Measurements from ENCODE around the gene CTNNBIP1. TPM values are rescaled to one million over a fixed set of nuclear protein-coding genes. Genes with fewer than 3 reads are reported as not detected.
"Not testable (repeated sequence)": the region's sequence is repeated elsewhere in the genome, so short reads cannot be mapped to it uniquely, and the experiment has no call there.

Gene CTNNBIP1
- total and polyA plus RNA-seq, 3 experiments from 2014 or later = 9.1 to 12.9 (median 10.7) TPM

GRCh38 chr1:9807541-9807940 lies 102.5 kb downstream of the CTNNBIP1 start:
- H3K27ac ChIP-seq (ENCODE audit: low read depth, low read length) = no peak overlapping the region
- Mint-ChIP-seq H3K9me3 (no peaks in the 10 kb centered on the region), H3K27ac (peak overlapping the region in 2 of 8 donors; percentile 6 to 97), H3K4me1 (peaks cover 35 to 72% (median 60%) of the 10 kb centered on the region in 3 donors), H3K27me3 (no peaks in the 10 kb centered on the region), H3K4me3 (no peak overlapping the region), H3K36me3 (peaks cover 0 to 19% (median 2%) of the 10 kb centered on the region in 3 donors)
- no peak for DNase-seq
- CTCF ChIA-PET = interaction anchor here (0.6 kb wide), 1 partner anchor 23 kb away, joined by 3 read pairs; no protein-coding TSS in a partner anchor
- H3K4me1 ChIP-seq (ENCODE audit: insufficient read depth, low read length) = peaks cover 20% of the 10 kb centered on the region
- H3K36me3 ChIP-seq (ENCODE audit: insufficient read depth, low read length) = no peaks in the 10 kb centered on the region
- no peak overlapping the region for H3K4me3 ChIP-seq (ENCODE audit: low read length)
- POLR2A ChIA-PET = no interaction called here
- no peaks in the 10 kb centered on the region for H3K27me3 ChIP-seq (ENCODE audit: insufficient read depth, low read length, poor library complexity, severe bottlenecking)
- H3K9me3 ChIP-seq (ENCODE audit: low read length) = no peaks in the 10 kb centered on the region

DNA sequence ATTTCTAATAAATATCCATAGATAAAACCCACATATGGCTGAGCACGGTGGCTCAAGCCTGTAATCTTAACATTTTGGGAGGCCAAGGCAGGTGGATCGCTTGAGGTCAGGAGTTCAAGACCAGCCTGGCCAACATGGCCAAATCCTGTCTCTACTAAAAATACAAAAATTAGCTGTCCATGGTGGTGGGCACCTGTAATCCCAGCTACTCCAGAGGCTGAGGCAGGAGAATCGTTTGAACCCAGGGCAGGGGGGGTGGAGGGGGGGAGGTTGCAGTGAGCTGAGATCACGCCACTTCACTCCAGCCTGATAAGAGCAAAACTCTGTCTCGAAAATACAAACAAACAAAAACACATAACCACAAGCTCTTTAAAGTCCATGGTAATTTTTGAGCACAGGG lies 104.1 kb downstream of the CTNNBIP1 start:
- H3K4me3 Mint-ChIP-seq = peak overlapping the region in 1 of 7 donors; percentile 75
- DNase-seq, CTCF ChIA-PET: not testable (repeated sequence)

DNA sequence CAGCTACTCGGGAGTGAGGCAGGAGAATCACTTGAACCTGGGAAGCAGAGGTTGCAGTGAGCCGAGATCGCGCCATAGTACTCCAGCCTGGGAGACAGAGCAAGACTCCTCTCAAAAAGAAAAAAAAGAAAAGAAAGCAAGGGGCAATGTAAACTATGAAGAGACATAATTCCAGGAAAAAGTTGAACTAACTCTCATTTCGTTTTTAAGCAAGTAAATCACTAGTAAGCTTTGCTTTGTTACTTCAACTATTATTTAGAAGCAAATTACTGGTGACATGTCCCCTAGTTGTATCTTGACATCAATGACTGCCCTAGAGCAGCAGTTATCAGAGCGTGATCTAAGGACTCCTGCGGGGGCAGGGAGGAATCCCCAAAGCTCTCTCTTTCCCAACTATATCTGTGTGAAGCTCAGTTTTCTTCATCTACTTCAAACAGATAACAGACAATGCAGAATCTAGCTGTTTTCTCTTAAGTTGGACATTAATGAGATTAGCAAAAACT lies 105.0 kb downstream of the CTNNBIP1 start:
- H3K4me3 Mint-ChIP-seq = no peak overlapping the region
- peaks cover 41 to 72% (median 63%) of the 10 kb centered on the region in 3 donors for H3K4me1 Mint-ChIP-seq
- Histone ChIP-seq H3K36me3 (ENCODE audit: insufficient read depth, low read length) (no peaks in the 10 kb centered on the region), H3K9me3 (ENCODE audit: low read length) (no peaks in the 10 kb centered on the region), H3K27me3 (ENCODE audit: insufficient read depth, low read length, poor library complexity, severe bottlenecking) (no peaks in the 10 kb centered on the region), H3K4me3 (ENCODE audit: low read length) (no peak overlapping the region), H3K27ac (ENCODE audit: low read depth, low read length) (no peak overlapping the region), H3K4me1 (ENCODE audit: insufficient read depth, low read length) (peaks cover 18% of the 10 kb centered on the region)
- no peaks in the 10 kb centered on the region for H3K9me3 Mint-ChIP-seq
- H3K27me3 Mint-ChIP-seq = no peaks in the 10 kb centered on the region
- peaks cover 0 to 20% (median 2%) of the 10 kb centered on the region in 3 donors for H3K36me3 Mint-ChIP-seq
- ChIA-PET POLR2A (no interaction called here), CTCF (no interaction called here)
- H3K27ac Mint-ChIP-seq = peak overlapping the region in 3 of 8 donors; percentile 12 to 81 (median 70)
- DNase-seq = no peak

More for the DNA sequence above, 104.1 kb downstream of the CTNNBIP1 start:
- H3K9me3 ChIP-seq (ENCODE audit: low read length); H3K4me3 ChIP-seq (ENCODE audit: low read length); H3K36me3 ChIP-seq (ENCODE audit: insufficient read depth, low read length); H3K27me3 Mint-ChIP-seq; H3K9me3 Mint-ChIP-seq; H3K27me3 ChIP-seq (ENCODE audit: insufficient read depth, low read length, poor library complexity, severe bottlenecking); POLR2A ChIA-PET; H3K27ac ChIP-seq (ENCODE audit: low read depth, low read length): not testable (repeated sequence)
- H3K36me3 Mint-ChIP-seq = peaks cover 0 to 19% (median 2%) of the 10 kb centered on the region in 3 donors
- peak overlapping the region in 1 of 8 donors; percentile 11 for H3K27ac Mint-ChIP-seq
- peaks cover 18% of the 10 kb centered on the region for H3K4me1 ChIP-seq (ENCODE audit: insufficient read depth, low read length)
- H3K4me1 Mint-ChIP-seq = peaks cover 42 to 74% (median 64%) of the 10 kb centered on the region in 3 donors

DNA sequence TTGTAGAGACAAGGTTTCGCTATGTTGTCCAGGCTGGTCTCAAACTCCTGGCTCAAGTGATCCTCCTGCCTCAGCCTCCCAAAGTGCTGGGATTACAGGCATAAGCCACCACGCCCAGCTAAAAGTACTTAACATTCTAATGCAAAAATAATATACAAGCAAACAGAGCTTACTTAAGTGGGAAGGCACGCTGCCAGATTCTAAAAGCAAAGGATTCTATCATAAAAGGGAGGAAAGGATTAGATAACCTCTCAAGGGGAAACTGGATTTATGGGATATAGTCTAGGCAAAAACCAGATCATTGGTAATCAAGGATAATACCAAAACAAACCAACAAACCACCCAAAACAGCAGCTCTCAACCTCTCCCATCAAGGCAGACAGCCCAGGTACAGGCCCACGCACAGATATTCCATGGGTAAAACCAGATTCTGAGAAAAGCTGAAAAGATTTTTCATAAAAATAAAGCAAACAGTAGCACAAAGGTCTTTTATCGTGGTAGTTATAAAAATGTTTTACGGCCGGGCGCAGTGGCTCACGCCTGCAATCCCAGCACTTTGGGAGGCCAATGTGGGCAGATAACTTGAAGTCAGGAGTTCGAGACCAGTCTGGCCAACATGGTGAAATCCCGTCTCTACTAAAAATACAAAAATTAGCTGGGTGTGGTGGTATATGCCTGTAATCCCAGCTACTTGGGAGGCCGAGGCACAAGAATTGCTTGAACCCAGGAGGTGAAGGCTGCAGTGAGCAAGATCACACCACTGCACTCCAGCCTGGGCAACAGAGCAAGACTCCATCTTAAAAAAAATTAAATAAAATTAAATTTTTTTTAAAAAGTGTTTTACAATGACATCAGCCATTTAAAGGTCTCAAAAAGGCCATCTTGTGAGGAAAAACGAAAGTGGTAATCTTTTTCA lies 106.8 kb downstream of the CTNNBIP1 start:
- peaks cover 38 to 70% (median 64%) of the 10 kb centered on the region in 3 donors for H3K4me1 Mint-ChIP-seq
- peaks cover 35% of the 10 kb centered on the region for H3K4me1 ChIP-seq (ENCODE audit: insufficient read depth, low read length)
- POLR2A ChIA-PET; H3K9me3 Mint-ChIP-seq; H3K27me3 ChIP-seq (ENCODE audit: insufficient read depth, low read length, poor library complexity, severe bottlenecking); H3K27ac ChIP-seq (ENCODE audit: low read depth, low read length); H3K27me3 Mint-ChIP-seq; DNase-seq; H3K36me3 ChIP-seq (ENCODE audit: insufficient read depth, low read length); H3K9me3 ChIP-seq (ENCODE audit: low read length); H3K4me3 ChIP-seq (ENCODE audit: low read length): not testable (repeated sequence)
- peak overlapping the region in 1 of 7 donors; percentile 42 for H3K4me3 Mint-ChIP-seq
- peaks cover 0 to 11% (median 0%) of the 10 kb centered on the region in 3 donors for H3K36me3 Mint-ChIP-seq
- peak overlapping the region in 6 of 8 donors; percentile 27 to 83 (median 52) for H3K27ac Mint-ChIP-seq
- CTCF ChIA-PET = interaction anchor here (1.0 to 1.8 kb wide), 4 partner anchors 16 to 23 kb away, joined by 3 to 7 read pairs (median 4); no protein-coding TSS in a partner anchor

GRCh38 chr1:9801909-9802308 lies 108.2 kb downstream of the CTNNBIP1 start:
- H3K27ac Mint-ChIP-seq = peak overlapping the region in 7 of 8 donors; percentile 37 to 89 (median 67)
- peaks cover 0 to 5% (median 0%) of the 10 kb centered on the region in 3 donors for H3K36me3 Mint-ChIP-seq
- H3K4me1 ChIP-seq (ENCODE audit: insufficient read depth, low read length) = peaks cover 45% of the 10 kb centered on the region

More at GRCh38 chr1:9801909-9802308, 108.2 kb downstream of the CTNNBIP1 start:
- ChIA-PET CTCF (no interaction called here), POLR2A (interaction anchor here (0.6 kb wide), 1 partner anchor 16 kb away, joined by 4 read pairs; no protein-coding TSS in a partner anchor)
- H3K36me3 ChIP-seq (ENCODE audit: insufficient read depth, low read length) = no peaks in the 10 kb centered on the region
- no peak overlapping the region for H3K4me3 ChIP-seq (ENCODE audit: low read length)
- Mint-ChIP-seq H3K27me3 (no peaks in the 10 kb centered on the region), H3K4me1 (peaks cover 41 to 70% (median 65%) of the 10 kb centered on the region in 3 donors), H3K4me3 (peak overlapping the region in 6 of 7 donors; percentile 10 to 63 (median 29)), H3K9me3 (no peaks in the 10 kb centered on the region)
- H3K9me3 ChIP-seq (ENCODE audit: low read length) = no peaks in the 10 kb centered on the region
- no peak overlapping the region for H3K27ac ChIP-seq (ENCODE audit: low read depth, low read length)
- DNase-seq = no peak
- H3K27me3 ChIP-seq (ENCODE audit: insufficient read depth, low read length, poor library complexity, severe bottlenecking) = no peaks in the 10 kb centered on the region

Other genes with a start within 250 kb of the CTNNBIP1 start
- gene CLSTN1, start 86.3 kb downstream of the CTNNBIP1 start, total RNA-seq = 10 to 100 TPM; 38.4 to 40.8 TPM
- 48.2 TPM for gene CLSTN1, start 86.3 kb downstream of the CTNNBIP1 start, polyA plus RNA-seq
- gene LZIC, start 33.1 kb upstream of the CTNNBIP1 start, total RNA-seq = 10 to 100 TPM; 33.2 to 34.0 TPM
- gene LZIC, start 33.1 kb upstream of the CTNNBIP1 start, polyA plus RNA-seq = 43.7 TPM
- 10 to 100 TPM; 11.3 to 12.1 TPM for gene NMNAT1, start 33.2 kb upstream of the CTNNBIP1 start, total RNA-seq
- gene NMNAT1, start 33.2 kb upstream of the CTNNBIP1 start, polyA plus RNA-seq = 6.4 TPM
- not detected for gene RBP7, start 87.0 kb upstream of the CTNNBIP1 start, total RNA-seq
- not detected for gene RBP7, start 87.0 kb upstream of the CTNNBIP1 start, polyA plus RNA-seq
- gene UBE4B, start 122.7 kb upstream of the CTNNBIP1 start, total RNA-seq = 10 to 100 TPM; 35.7 to 40.6 TPM
- gene UBE4B, start 122.7 kb upstream of the CTNNBIP1 start, polyA plus RNA-seq = 13.7 TPM